ENCODE measurements around the gene NRIP3.

DNA sequence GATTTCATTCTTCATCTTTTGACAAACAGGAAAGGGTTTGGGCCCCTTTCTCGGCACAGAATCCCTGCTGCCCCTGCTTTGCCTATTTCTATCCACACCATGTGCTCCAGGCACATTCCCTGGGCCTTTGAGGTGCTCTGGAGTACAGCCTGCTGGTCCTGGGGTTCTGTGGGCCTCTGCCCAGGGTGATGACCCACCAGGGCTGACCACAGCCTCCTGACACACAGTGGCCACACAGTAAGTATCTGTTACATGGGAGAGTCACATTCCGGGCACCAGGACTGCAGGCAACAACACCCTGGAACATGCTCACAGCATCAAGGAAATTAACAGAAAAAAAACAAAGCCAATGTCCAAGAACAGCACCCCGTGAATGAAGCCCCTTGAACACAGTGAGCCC, 48.5 kb upstream of the NRIP3 start:
- TF ChIP-seq, protein P1, sequence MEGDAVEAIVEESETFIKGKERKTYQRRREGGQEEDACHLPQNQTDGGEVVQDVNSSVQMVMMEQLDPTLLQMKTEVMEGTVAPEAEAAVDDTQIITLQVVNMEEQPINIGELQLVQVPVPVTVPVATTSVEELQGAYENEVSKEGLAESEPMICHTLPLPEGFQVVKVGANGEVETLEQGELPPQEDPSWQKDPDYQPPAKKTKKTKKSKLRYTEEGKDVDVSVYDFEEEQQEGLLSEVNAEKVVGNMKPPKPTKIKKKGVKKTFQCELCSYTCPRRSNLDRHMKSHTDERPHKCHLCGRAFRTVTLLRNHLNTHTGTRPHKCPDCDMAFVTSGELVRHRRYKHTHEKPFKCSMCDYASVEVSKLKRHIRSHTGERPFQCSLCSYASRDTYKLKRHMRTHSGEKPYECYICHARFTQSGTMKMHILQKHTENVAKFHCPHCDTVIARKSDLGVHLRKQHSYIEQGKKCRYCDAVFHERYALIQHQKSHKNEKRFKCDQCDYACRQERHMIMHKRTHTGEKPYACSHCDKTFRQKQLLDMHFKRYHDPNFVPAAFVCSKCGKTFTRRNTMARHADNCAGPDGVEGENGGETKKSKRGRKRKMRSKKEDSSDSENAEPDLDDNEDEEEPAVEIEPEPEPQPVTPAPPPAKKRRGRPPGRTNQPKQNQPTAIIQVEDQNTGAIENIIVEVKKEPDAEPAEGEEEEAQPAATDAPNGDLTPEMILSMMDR (IDR thresholded peaks at IDR 0.05) = no peak
- no peak for TF ChIP-seq POLR2A (IDR thresholded peaks at IDR 0.05)

All from uterus (tissue), 2 donors.